HG03571 (cell line): ENCODE results near the gene BCAR1.
"Not testable (repeated sequence)": the region's sequence is repeated elsewhere in the genome, so short reads cannot be mapped to it uniquely, and the experiment has no call there.

Experiments
- ATAC-seq: cut with Tn5 transposase; IDR thresholded peaks from one replicate; pipeline ENCODE4 v1.9.1; 2021; ENCODE audit not compliant: unreplicated experiment

The BCAR1 gene

DNA sequence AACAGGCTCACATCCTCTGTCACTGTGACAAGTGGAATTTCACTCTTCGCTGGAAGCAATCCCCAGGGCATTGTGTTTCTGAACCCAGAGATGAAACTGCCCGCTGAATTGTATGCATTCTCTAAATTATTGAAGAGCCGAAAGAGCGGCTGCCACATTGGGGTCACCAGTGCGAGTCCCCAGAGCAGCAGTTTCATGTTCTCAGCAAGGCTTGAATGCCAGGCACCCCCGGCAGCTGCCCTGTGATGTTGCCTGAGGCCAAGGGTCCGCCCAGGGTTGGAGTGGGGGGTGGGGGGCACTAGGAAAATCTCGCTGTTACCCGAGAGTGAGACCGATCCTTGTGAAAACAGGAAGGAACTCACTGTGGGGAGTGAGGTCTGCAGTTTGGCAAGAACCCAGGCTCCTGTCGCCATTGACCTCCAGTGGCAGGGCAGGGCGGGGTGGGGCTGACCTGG is 20.7 kb upstream of the BCAR1 start:
- no peak for ATAC-seq

DNA sequence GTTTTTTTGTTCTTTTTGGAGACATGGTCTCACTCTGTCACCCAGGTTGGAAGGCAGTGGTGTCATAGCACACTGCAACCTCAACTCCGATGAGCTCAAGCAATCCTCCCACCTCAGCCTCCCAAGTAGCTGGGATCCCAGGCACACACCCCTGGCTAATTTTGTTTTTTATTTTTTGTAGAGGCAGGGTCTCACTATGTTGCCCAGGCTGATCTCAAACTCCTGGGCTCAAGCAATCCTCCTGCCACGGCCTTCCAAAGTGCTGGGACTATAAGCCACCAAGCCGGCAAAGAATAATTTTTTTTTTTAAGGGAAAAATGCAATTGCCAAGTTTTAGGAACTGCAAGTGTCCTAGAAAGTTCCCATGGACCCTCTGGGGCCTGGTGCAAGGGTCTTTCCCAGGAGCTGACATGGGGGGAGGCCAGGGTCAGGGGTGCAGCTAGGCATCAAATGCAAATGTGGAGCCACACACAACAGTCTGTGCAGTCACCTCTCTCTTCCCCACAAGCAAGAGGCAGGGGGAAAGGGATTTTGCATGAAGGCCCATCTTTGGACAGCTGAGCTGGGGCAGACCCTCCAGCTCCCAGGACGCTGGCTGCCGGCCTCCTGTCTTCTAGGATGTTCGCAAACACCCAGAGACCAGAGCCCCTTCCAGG is 20.1 kb upstream of the BCAR1 start:
- ATAC-seq, result no peak

DNA sequence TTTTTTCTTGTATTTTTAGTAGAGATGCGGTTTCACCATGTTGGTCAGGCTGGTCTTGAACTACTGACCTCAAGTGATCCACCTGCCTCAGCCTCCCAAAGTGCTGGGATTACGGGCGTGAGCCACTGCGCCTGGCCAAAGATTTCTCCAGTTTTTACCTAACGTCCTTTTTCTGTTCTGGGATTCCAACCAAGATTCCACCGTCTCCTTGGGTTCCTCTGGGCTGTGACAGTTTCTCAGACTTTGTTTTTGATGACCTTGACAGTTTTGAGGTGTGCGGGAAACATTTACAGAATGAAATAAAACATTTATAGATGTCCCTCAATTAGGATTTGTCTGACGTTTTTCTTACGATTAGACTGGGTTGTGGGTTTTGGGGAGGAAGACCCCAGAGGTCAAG is 17.9 kb upstream of the BCAR1 start:
- ATAC-seq, result not testable (repeated sequence)

DNA sequence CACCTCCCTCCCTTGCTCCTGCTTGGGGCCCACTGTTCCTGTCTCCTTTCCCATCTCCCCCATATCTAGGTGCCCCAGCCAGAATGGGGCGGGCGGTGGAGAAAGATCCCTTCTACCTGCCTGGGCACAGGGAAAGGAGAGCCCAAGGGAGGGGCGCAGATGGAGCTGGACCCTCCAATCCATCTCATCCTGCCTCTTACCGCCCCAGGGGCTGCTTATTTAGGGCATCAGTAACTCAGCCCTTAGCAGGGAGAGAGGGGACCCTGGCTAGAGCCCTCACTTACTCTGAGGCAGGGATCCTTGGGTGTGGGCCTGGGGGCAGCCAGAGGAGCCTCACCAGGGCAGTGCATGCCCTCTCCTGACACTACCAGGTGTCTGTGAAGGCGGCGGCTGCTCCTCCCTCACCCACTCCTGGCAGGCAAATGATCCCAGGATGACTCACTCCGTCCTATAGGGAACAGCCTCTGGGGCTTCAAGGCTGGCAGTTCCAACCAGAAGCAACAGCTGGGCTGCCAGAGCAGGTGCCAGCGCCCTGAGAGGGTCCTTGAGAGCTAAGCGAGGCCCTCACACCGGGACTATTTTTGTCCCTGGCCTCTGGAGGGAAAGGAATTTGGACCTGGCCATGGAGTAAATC is 16.3 kb upstream of the BCAR1 start:
- no peak for ATAC-seq

- ATAC-seq, result no peak
These were observed 15.6 kb upstream of the BCAR1 start for GRCh38 chr16:75266738-75267630.

GRCh38 chr16:75265911-75266701 is 14.7 kb upstream of the BCAR1 start:
- ATAC-seq, result peak; percentile 60

- no peak for ATAC-seq
These were observed 13.8 kb upstream of the BCAR1 start for GRCh38 chr16:75264999-75265910.

- no peak for ATAC-seq
These were observed 13.1 kb upstream of the BCAR1 start for GRCh38 chr16:75264457-75264998.

DNA sequence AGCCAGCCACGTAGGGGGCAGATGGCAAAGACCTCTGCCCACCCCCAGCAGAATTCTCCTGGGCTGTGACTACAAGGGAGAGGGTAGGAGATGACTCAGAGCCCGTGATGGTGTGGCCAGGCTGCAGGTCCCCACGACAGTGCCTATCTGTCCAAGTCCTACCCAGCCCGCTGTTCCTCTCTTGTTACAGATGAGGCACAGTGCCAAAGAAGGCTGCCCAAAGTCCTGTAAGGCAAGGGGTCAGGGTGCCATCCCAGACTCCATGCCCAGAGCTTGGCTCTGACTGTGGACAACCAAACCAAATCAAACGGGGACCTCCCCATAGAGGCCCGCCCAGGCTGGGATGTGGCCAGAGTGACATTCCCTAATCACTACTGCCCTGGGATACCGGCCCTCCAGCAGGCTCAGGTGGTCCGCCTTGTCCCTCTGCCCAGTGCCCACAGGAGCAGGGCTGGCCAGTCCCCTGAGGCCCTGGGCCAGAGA is 12.6 kb upstream of the BCAR1 start:
- ATAC-seq, result no peak

GRCh38 chr16:75263291-75263962 is 12.0 kb upstream of the BCAR1 start:
- no peak for ATAC-seq

GRCh38 chr16:75262800-75263127 is 11.3 kb upstream of the BCAR1 start:
- ATAC-seq, result no peak

- ATAC-seq, result no peak
These were observed 10.8 kb upstream of the BCAR1 start for GRCh38 chr16:75262104-75262799.

- ATAC-seq, result no peak
These were observed 10.2 kb upstream of the BCAR1 start for GRCh38 chr16:75261590-75262078.

GRCh38 chr16:75260851-75261589 is 9.6 kb upstream of the BCAR1 start:
- ATAC-seq, result no peak

DNA sequence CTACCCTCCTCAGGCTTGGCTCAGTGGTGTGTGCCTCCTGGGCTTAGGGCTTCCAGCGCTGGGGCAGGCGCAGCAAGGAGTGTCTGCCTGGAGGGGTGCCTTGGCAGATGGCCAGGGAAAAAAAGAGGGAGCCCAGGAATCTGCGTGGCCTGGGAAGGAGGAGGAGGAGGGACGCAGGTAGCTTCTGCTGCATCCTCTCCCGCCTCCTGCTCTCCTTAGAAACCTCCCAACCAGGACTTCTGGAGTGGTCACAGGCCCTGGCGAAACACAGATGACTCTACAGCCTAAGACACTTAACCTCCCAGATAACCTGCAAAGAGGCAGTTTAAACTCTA is 7.3 kb upstream of the BCAR1 start:
- no peak for ATAC-seq

GRCh38 chr16:75257886-75258806 is 6.7 kb upstream of the BCAR1 start:
- ATAC-seq, result no peak
